ENCODE data around the gene IFIT1. TPM values are rescaled to one million over a fixed set of nuclear protein-coding genes. Genes with fewer than 3 reads are reported as not detected.

IFIT1 gene
- total RNA-seq, 1 donor from 2014 or later: 13.2 TPM

GRCh38 chr10:89357096-89357495 lies 35.3 kb upstream of the IFIT1 start:
- Histone ChIP-seq H3K4me1 (no peaks in the 10 kb centered on the region), H3K27me3 (no peaks in the 10 kb centered on the region), H2AFZ (replicated peaks) (peak overlapping the region; percentile 12), H3K4me2 (no peak overlapping the region), H3K9ac (no peak overlapping the region), H3K27ac (no peak overlapping the region), H3K9me3 (ENCODE audit: low read depth) (no peaks in the 10 kb centered on the region), H3K36me3 (no peaks in the 10 kb centered on the region), H4K20me1 (ENCODE audit: low read depth) (no peaks in the 10 kb centered on the region), H3K4me3 (no peak overlapping the region), H3F3A (ENCODE audit: low read depth) (no peaks in the 10 kb centered on the region), H3K79me2 (ENCODE audit: low read depth) (no peaks in the 10 kb centered on the region)
- no peaks in the 10 kb centered on the region for H3K27me3 Mint-ChIP-seq (ENCODE audit: insufficient read depth, low read depth)
- H3K4me3 Mint-ChIP-seq: no peak overlapping the region
- DNase-seq (ENCODE audit: low spot score): no peak
- peaks cover 15% of the 10 kb centered on the region for H3K4me1 Mint-ChIP-seq
- H3K36me3 Mint-ChIP-seq: peaks cover 2% of the 10 kb centered on the region
- H3K27ac Mint-ChIP-seq: no peak overlapping the region
- H3K9me3 Mint-ChIP-seq: peaks cover 14% of the 10 kb centered on the region
- TF ChIP-seq EZH2 (IDR thresholded peaks at IDR 0.05) (no peak), CTCF (IDR thresholded peaks at IDR 0.05) (no peak), EZH2phosphoT487 (IDR thresholded peaks at IDR 0.05) (no peak)

DNA sequence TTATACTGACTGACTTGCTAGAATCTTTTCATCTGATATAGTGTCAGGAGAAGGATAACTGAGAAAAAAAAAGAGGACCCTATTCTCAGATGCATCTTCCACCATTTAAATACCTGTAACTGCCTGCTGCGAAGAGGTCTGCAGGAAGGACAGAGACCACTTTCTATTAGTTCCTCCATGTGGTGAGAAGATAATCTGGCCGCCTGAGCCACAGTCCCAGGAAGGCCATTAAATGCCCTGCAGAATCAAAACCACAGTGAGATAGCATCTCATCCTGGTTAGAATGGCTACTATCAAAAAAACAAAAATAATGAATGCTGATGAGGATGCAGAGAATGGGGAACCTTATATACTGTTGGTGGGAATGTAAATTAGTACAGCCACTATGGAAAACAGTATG lies 34.4 kb upstream of the IFIT1 start:
- Mint-ChIP-seq H3K4me1 (peaks cover 9% of the 10 kb centered on the region), H3K27me3 (ENCODE audit: insufficient read depth, low read depth) (no peaks in the 10 kb centered on the region), H3K36me3 (peaks cover 2% of the 10 kb centered on the region), H3K4me3 (no peak overlapping the region), H3K9me3 (peaks cover 12% of the 10 kb centered on the region), H3K27ac (no peak overlapping the region)
- no peaks in the 10 kb centered on the region for H3K9me3 ChIP-seq (ENCODE audit: low read depth)
- no peak for DNase-seq (ENCODE audit: low spot score)
- H4K20me1 ChIP-seq (ENCODE audit: low read depth): no peaks in the 10 kb centered on the region
- H3K4me3 ChIP-seq: no peak overlapping the region
- H2AFZ ChIP-seq (replicated peaks): no peak overlapping the region
- no peaks in the 10 kb centered on the region for H3K79me2 ChIP-seq (ENCODE audit: low read depth)
- no peaks in the 10 kb centered on the region for H3K27me3 ChIP-seq
- no peak overlapping the region for H3K4me2 ChIP-seq
- H3K9ac ChIP-seq: no peak overlapping the region
- TF ChIP-seq EZH2phosphoT487 (IDR thresholded peaks at IDR 0.05) (no peak), EZH2 (IDR thresholded peaks at IDR 0.05) (no peak), CTCF (IDR thresholded peaks at IDR 0.05) (no peak)
- H3K4me1 ChIP-seq: no peaks in the 10 kb centered on the region
- H3K27ac ChIP-seq: no peak overlapping the region
- H3F3A ChIP-seq (ENCODE audit: low read depth): no peaks in the 10 kb centered on the region
- no peaks in the 10 kb centered on the region for H3K36me3 ChIP-seq

- Mint-ChIP-seq H3K27ac (no peak overlapping the region), H3K9me3 (peaks cover 4% of the 10 kb centered on the region), H3K27me3 (ENCODE audit: insufficient read depth, low read depth) (no peaks in the 10 kb centered on the region), H3K36me3 (no peaks in the 10 kb centered on the region), H3K4me1 (peaks cover 9% of the 10 kb centered on the region), H3K4me3 (no peak overlapping the region)
- no peaks in the 10 kb centered on the region for H3K36me3 ChIP-seq
- H3K9me3 ChIP-seq (ENCODE audit: low read depth): no peaks in the 10 kb centered on the region
- DNase-seq (ENCODE audit: low spot score): no peak
- no peaks in the 10 kb centered on the region for H3K4me1 ChIP-seq
- no peaks in the 10 kb centered on the region for H3F3A ChIP-seq (ENCODE audit: low read depth)
- no peak overlapping the region for H2AFZ ChIP-seq (replicated peaks)
- TF ChIP-seq CTCF (IDR thresholded peaks at IDR 0.05): no peak
- no peak for TF ChIP-seq EZH2phosphoT487 (IDR thresholded peaks at IDR 0.05)
- no peak for TF ChIP-seq EZH2 (IDR thresholded peaks at IDR 0.05)
- H3K4me2 ChIP-seq: no peak overlapping the region
- no peak overlapping the region for H3K27ac ChIP-seq
- no peaks in the 10 kb centered on the region for H3K79me2 ChIP-seq (ENCODE audit: low read depth)
- no peaks in the 10 kb centered on the region for H4K20me1 ChIP-seq (ENCODE audit: low read depth)
- no peaks in the 10 kb centered on the region for H3K27me3 ChIP-seq
- H3K9ac ChIP-seq: no peak overlapping the region
- no peak overlapping the region for H3K4me3 ChIP-seq
Measured at GRCh38 chr10:89360157-89360556, 32.3 kb upstream of the IFIT1 start.

All from neural progenitor cell (in vitro differentiated cells).